DMS153 (cell line): ENCODE data around the gene TVP23B.
"Not testable (repeated sequence)": the region's sequence is repeated elsewhere in the genome, so short reads cannot be mapped to it uniquely, and the experiment has no call there.

Source experiments
- DNase-seq: peaks from one replicate; lab custom pipeline; 2025; lab: John Stamatoyannopoulos, UW

The TVP23B gene

DNA sequence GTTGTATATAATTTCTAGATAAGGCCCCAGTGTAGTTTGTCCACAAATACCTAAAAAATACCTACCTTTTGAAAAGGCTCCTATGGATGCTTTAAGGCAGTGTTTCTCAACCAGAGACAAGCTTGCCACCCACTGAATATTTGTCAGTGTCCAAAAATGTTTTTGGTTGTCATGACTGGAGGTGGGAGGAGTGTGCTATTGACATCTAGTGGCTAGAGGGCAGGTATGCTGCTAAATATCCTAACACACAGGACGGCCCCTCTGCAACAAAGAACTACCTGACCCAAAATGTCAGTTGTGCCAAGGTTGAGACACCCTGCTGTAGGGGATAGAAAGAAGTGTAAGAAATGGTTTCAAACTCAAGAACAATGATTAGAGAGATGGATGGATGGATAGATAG lies 10.4 kb downstream of the TVP23B start:
- not testable (repeated sequence) for DNase-seq

- not testable (repeated sequence) for DNase-seq
Measured at GRCh38 chr17:18794841-18795240, 13.9 kb downstream of the TVP23B start.

- not testable (repeated sequence) for DNase-seq
Measured at GRCh38 chr17:18796887-18797286, 15.9 kb downstream of the TVP23B start.

DNA sequence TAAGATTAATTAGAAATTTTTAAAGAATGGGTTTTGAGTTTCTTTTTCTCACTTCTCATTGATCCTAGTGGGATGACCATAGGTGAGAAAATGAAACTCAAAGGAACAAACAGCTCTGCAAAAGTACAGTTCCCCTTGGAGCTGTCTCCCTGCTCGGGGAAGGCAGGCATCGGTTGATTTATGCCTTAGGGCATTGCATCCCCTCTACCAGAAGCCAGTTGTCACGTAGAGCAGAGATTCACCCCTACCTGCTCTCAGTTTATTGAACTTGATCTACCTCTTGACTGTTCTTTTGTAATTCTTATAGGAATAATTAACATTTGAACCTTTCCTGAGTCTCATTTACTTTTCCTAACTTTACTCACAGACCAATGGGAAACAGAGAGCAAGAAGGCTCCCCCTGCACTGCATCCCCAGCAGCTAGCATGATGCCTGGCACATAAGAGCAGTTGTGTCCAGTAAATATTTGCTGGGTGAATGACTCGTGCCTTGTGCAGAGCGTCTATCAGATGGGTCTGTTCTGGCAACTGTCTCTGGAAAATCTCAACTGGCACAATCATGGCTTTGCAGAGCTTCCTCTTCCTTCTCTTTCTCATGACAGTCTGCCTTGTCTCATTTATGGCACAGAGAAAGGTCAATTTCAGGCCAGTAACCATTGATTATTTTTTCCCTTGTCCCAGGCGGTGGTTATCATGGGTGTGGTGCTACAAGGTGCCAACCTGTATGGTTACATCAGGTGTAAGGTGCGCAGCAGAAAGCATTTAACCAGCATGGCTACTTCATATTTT lies 22.7 kb downstream of the TVP23B start:
- DNase-seq = not testable (repeated sequence)

DNA sequence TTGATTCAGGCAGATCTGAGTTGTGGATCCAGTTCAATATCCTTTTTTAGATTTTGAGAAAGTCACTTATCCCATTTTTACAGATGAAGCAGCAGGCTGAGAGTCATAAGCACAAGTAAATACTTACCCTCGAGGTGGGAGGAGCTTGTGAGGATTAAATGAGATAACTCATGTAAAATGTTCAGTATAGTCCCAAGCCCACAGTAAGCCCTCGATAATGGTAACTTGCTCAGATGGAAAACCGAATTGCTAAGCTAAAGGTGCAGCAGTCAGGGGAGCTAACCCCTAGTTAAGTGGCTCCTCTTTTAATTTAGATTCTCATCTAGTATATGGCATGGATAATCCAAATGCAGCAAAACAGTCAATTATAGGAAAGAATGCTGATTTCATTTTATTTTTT lies 34.9 kb downstream of the TVP23B start:
- DNase-seq = not testable (repeated sequence)

GRCh38 chr17:18816489-18817371 lies 35.7 kb downstream of the TVP23B start:
- DNase-seq = peak; percentile 23

- not testable (repeated sequence) for DNase-seq
Measured at GRCh38 chr17:18821430-18821829, 40.4 kb downstream of the TVP23B start.

DNA sequence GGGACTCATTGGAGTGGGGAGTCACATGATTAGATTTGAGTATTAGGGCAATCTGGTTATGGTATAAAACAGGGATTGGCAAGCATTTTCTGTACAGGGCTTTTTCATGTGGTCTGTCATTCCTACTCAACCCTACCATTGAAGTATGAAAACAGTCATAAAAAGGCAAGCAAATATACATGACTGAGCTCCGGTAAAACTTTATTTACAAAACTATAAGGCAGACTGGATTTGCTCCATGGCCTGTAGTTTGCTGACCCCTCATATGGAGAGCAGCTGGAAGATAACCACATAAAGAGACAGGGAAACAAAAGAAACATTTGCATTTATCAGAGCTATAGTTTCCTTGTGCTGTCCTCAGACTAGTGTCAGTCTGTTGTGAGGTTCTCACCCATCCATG lies 46.6 kb downstream of the TVP23B start:
- DNase-seq = not testable (repeated sequence)

DNA sequence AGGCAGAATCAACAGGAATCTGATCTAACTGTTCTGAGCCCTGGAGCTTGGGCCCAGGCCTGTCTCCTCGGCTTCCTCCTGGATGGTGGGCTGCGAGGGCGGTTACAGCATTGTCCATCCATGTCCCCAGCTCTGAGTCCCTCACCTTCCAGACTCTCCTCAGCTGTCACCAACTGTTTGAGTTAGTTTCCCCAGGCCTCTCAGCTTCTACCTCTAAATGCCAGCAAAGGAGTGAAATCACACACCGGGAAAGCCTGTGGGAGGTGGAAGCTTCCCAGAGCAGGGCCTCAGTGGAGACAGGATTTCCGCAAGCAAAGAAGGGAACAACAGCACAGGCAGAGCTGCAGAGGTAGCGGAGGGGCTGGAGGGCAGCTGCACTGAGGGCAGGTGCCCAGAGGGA lies 67.5 kb downstream of the TVP23B start:
- DNase-seq = no peak

GRCh38 chr17:18850679-18851078 lies 69.7 kb downstream of the TVP23B start:
- no peak for DNase-seq

- DNase-seq = no peak
Measured at GRCh38 chr17:18851201-18851600, 70.2 kb downstream of the TVP23B start.

GRCh38 chr17:18854956-18855355 lies 74.0 kb downstream of the TVP23B start:
- DNase-seq = no peak

GRCh38 chr17:18855831-18856569 lies 75.0 kb downstream of the TVP23B start:
- peak; percentile 67 for DNase-seq
